GM18526 (cell line): ENCODE data around the gene GDPD5.

Experiments
- POLR2A ChIP-seq: IDR thresholded peaks from 3 replicates; pipeline ENCODE4 v1.6.1; 2011; ENCODE audit not compliant: insufficient read length; ENCODE audit errors: extremely low read depth

Gene GDPD5

DNA sequence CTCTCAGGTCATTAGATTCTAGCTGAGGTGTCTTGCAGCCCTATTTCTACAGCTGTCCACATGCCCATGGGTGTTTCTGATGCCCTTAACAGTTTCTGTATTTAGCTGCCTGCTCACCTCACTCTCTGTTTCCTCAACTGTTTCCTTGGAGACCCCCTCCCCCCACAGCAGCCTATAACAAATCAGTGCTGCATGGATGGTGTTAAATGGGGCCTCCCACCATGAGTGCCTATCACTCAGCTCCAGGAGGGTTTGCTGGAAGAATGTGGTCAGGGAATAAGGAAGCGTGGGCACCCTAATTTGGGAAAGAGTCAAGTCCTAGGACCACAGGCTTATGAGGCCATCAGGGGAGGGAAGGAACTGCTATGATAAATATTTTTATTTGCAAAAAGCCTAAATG is 101.3 kb downstream of the GDPD5 start:
- TF ChIP-seq POLR2A = no peak

DNA sequence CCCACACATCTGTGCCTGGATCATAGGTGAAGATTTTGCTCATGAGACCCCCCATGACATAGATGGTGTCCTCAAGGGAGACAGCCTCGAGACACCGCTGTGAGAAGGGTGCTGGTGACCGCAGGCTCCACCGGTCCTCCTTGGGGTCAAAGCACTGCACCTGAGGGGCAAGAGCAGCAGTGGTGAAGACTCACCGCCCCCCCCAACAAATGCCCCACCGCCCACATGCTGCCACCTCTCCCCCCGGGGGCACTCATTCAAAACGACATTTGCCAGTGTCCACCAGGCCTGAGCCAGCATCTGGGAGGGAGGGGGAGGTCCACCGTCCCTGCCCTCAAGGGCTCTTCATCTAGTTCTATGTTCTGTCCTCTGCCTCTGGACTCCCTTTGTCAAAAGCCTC is 102.0 kb downstream of the GDPD5 start:
- no peak for TF ChIP-seq POLR2A

GRCh38 chr11:75422248-75423231 is 103.2 kb downstream of the GDPD5 start:
- no peak for TF ChIP-seq POLR2A

DNA sequence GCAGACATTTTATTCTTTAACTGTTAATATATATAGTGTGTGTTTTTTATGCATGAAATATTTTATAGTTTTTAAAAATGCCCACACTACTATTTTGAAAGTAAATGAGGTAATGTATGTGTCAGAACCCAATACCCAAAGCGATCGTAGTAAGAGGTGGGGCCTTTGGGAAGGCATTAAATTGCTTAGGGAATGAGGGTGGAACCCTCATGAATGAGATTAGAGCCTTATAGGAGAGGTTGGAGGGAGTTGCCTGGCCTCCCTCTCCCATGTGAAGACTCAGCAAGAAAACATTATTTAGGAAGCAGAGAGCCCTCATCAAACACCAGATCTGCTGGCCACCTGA is 103.9 kb downstream of the GDPD5 start:
- TF ChIP-seq POLR2A = no peak

GRCh38 chr11:75421035-75421602 is 104.6 kb downstream of the GDPD5 start:
- TF ChIP-seq POLR2A = no peak

DNA sequence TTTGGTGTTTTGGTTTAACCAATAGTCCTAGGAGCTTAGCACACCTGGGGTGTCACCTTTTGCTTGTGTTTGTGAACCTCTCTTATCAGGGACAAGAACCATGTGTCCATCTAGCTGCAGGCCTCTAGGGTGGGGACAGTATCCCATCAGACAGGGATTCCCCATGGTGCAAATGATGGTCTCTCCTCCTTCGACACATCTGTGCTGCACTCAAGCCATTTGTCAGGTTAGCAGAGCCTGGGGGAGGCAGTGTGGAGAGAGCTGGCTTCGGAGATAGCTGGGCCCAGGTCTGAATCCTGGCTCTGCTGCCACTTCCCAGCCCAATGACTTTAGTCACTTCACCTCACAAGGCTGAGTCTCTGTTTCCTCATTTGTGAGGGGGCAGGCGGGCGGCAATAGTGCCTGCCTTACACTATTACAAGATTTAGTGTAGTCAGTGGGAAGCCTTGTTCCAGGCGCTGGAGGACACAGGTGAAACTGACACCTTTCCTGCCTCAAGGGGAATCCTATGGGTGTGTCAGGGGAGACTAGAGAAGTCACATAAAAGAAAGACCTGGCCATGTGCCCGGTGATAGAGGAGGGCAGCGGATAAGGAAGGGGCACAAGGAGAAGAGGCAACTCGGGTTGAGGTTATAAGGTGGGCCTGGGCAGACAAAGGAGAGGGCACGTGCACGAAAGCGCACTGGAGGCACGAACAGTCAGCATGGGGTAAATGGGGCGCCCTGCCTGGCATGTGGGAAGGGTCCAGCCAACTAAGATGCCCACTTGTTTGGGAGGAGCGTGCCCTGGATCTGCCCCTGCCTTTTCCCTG is 105.3 kb downstream of the GDPD5 start:
- no peak for TF ChIP-seq POLR2A

DNA sequence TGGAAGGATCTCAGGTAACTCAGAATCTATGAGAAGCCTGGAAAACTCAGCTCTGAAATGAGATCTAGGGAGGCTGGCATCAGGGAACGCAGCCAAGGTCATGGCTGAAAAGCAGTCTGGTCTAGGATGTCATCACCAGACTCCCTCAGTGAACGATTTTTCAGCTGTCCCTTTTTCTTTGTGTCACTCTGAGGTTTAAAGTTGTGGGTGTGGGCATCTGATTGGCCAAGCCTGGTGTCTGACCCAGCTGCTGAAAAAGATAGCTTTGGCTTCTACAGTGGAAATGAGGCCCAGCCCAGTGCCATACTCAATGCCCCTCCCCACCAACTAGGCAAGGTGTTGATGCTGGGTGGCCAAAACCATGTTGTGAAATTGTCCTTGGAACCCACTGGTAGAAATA is 111.9 kb downstream of the GDPD5 start:
- no peak for TF ChIP-seq POLR2A

DNA sequence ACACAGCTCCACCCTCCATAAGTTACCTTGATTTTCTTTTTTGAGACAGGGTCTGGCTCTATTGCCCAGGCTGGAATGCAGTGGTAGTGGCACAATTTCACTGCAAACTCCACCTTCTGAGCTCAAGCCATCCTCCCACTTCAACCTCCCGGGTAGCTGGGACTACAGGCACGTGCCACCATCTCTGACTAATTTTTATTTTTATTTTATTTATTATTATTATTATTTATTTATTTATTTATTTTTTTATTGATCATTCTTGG is 116.9 kb downstream of the GDPD5 start:
- no peak for TF ChIP-seq POLR2A

GRCh38 chr11:75406338-75406777 is 119.4 kb downstream of the GDPD5 start:
- no peak for TF ChIP-seq POLR2A

- no peak for TF ChIP-seq POLR2A
Measured at GRCh38 chr11:75403983-75404658, 121.6 kb downstream of the GDPD5 start.

DNA sequence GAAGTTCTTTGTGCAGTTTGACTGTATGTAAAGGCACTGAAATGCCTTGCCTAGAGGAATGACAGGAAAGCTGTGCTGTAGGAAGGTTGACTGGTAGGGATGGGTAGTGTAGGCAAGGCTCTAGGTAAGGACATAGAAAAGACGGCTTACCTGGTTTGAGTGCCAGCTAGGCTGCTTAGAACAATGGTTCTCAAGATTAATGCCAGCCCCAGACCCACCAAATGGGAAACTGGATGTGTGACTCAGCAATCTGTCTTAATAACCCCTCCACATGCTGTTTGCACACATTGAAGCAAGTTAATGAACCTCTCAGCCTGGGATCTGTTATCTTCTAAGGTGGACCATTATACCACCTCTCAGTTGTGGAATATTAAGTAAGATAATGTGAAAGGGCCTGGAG is 122.7 kb downstream of the GDPD5 start:
- TF ChIP-seq POLR2A = no peak

DNA sequence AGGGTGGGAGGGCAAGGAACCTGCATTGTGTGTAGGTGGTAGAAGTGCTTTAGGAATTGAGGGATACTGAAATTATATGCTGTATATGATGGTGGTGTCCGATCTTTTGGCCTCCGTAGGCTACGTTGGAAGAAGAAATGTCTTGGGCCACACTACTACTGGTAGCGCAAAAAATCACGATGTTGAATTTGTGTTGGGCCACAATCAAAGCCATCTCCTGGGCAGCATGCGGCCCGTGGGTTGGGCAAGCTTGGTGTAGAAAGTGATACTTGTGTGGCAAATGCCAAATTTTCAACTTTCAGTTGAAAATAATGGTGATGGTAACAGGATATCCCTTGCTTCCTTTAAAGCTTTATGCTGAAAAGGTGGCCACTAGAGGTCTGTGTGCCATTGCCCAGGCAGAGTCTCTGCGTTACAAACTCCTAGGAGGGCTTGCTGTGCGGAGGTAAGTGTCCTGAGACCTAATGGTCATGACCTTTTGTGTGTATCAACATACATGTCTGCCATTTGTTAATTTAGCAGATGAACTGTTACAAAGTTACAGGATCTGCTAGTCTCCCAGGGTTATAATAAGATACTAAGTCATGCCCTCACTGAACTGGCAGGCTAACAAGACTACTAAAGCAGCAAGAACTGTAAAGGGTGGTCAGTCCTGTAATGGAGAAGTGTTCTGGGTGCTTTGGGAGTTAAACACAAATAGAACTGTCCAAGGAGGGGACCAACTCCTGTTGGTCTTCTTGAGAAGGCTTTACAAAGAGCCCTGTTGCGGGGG is 123.6 kb downstream of the GDPD5 start:
- TF ChIP-seq POLR2A = no peak

GRCh38 chr11:75400146-75400865 is 125.4 kb downstream of the GDPD5 start:
- no peak for TF ChIP-seq POLR2A
